HG03175 (cell line): ENCODE data around the gene ALDH16A1.

Experiments used
- ATAC-seq: cut with Tn5 transposase; IDR thresholded peaks from one replicate; pipeline ENCODE4 v1.9.1; 2021; ENCODE audit warnings: mild to moderate bottlenecking, moderate library complexity; ENCODE audit not compliant: unreplicated experiment

ALDH16A1 gene

GRCh38 chr19:49487277-49488045 lies 34.4 kb downstream of the ALDH16A1 start, which contains the start of gene RPL13A:
Gene RPL13A (plus strand): TSS chr19:49487608. CDS start chr19:49487630, 22 bp downstream.
- peak; percentile 88 for ATAC-seq

DNA sequence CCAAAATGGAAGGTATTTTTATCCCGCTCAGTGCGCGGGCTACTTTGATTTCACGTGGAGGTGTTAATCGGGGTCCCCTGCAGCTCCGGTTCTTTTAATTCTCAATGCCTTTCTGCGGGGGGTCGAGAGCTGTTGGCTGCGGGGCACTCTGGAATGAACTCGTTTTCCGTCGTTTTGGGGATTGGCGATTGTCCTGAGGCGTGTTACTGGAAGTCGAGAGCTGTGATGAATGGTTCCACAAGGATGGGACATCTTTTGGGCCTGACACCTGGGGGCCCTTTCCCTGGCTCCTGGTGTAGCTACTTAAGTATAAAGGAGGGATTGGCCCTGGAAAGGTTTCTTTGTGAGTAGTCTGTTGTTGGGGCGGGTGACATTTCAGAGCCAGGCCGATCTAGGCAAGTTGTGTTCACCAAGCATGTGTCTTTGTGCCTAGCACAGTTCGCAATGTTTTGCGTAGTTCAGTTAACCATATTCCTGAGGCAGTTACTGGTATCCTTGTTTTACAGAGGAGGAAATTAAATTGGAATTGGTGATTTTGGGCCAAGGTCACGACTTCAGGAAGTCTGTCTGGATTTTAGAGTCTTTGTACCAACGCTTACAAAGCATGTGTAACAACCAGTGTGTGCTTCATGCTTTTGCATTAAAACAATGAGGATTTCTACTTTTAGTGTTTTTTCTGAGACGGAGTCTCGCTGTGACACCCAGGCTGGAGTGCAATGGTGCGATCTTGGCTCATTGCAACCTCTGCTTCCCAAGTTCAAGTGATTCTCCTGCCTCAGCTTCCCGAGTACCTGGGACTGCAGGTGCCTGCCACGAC lies 35.2 kb downstream of the ALDH16A1 start:
- ATAC-seq = no peak

DNA sequence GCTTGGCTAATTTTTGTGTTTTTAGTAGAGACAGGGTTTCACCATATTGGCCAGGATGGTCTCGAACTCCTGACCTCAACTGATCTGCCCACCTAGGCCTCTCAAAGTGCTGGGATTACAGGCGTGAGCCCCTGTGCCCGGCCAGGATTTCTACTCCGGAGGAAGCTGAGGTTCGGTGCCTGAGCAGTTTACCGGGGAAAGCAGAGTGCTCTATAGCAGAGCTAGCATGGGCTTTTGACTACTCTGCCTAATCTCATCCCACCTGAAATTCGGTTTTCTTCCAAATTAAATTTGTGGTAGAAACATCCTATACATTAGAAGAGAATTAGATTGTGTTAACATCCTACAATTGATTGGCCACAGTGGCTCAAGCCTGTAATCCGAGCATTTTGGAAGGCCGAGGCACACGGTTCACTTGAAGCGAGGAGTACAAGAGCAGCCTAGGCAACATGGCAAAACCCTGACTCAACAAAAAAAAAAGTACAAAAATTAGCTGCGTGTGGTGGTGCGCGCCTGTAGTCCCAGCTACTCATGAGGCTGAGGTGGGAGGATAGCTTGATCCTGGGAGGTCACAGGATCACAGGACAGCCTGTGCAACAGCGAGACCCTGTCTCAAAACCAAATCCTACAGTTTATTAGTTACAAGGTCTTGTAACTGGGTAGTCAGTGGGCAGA lies 36.0 kb downstream of the ALDH16A1 start:
- no peak for ATAC-seq

DNA sequence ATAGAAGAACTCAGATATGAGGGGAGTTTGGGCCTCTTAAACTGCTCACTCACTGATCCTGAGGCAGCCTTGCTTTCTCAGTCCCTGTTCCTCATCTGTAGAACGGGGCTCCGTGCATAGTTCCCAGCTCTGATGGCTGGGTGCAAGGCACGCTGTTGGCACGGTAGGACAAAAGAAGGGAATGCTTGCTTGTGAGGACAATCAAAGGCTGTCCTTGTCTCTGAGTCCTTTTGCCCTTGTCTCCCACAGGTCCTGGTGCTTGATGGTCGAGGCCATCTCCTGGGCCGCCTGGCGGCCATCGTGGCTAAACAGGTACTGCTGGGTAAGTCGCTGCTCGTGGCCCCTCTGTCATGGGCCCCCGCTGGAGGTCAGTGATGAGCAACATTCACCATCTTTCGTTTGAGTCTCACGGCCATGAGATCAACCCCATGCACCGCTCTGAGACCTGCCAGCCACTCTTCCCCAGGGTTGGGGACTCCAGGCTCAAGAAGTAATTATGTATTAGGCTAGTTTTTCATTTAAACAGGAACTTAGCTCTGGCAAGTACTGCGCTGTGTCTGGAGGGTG lies 36.7 kb downstream of the ALDH16A1 start:
- no peak for ATAC-seq

GRCh38 chr19:49490287-49491029 lies 37.4 kb downstream of the ALDH16A1 start:
- ATAC-seq = no peak

GRCh38 chr19:49491030-49491803 lies 38.2 kb downstream of the ALDH16A1 start:
- no peak for ATAC-seq

GRCh38 chr19:49491804-49492572 lies 39.0 kb downstream of the ALDH16A1 start:
- ATAC-seq = no peak

DNA sequence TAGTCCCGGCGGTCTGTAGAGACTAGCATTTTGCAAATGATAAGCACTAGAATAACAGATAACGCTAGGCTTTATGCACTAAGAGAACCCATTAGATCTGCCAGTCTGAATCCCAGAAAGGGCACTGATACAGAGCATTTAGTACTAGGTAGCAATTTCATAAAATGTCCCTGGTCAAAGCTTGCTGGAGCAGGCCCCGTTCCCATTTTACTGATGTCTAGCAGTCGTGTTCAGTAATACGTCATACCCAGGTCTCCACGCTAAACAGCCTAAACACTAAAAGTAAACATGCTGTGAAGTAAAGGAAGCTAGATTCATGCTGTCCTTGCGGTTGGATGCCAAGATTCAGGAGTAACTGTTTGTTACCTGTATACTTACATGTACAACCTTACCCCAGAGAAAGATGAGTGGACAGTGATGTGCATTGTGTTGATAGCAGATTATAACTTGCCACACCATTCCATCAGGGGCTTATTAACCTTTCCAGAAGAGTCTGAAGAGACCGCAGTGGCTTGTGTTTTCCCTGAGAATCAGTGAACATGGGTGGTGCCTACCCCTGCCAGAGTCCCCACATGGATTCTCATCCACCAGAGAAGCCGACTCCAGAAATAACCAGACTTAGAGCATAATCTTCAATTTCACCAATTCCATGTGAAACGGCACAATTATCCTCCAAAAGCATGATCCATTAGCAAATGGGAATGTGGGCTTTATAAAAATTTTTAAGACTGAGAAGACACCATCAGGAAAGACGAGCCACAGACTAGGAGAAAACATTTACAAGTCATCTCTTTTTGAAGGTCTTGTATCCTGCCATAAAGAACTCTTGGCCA lies 39.8 kb downstream of the ALDH16A1 start:
- no peak for ATAC-seq

GRCh38 chr19:49496574-49497008 lies 43.6 kb downstream of the ALDH16A1 start:
- ATAC-seq = no peak

GRCh38 chr19:49497047-49497788 lies 44.2 kb downstream of the ALDH16A1 start:
- ATAC-seq = no peak

DNA sequence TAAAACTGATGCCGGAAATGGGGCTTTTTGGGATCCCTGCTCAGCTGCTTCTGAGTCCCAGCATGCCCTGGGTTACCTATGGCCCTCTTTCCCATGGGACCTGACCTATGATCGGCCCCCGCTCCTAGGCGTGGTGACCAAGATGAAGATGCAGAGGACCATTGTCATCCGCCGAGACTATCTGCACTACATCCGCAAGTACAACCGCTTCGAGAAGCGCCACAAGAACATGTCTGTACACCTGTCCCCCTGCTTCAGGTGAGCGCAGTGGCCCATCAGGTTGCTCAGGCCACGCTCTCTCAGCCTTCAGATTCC lies 44.7 kb downstream of the ALDH16A1 start:
- ATAC-seq = no peak

GRCh38 chr19:49498475-49498874 lies 45.5 kb downstream of the ALDH16A1 start:
- no peak for ATAC-seq

DNA sequence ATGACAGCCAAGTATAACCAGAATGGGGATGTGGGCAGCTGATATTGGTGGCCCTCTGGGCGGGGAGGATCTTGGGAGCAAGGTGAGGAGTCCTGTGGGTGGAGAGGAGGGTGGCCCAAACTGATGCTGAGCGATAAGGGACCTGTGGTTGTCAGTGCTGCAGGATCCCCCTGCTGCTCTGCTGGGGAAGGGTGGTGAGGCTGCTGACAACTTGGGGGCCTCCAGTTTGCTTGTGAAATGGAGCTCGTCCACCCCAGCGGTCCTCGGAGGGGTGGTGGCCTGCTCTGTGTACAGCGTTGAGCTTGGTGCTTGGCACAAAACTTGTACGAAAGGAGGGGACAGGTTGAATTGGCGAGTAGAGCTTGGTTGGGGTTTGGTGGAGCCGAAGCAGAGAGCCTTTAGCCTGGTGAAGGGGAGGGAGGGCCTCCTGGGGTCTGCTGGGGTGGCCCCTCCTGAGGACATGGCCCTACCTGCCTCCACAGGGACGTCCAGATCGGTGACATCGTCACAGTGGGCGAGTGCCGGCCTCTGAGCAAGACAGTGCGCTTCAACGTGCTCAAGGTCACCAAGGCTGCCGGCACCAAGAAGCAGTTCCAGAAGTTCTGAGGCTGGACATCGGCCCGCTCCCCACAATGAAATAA lies 46.1 kb downstream of the ALDH16A1 start:
- ATAC-seq = no peak

DNA sequence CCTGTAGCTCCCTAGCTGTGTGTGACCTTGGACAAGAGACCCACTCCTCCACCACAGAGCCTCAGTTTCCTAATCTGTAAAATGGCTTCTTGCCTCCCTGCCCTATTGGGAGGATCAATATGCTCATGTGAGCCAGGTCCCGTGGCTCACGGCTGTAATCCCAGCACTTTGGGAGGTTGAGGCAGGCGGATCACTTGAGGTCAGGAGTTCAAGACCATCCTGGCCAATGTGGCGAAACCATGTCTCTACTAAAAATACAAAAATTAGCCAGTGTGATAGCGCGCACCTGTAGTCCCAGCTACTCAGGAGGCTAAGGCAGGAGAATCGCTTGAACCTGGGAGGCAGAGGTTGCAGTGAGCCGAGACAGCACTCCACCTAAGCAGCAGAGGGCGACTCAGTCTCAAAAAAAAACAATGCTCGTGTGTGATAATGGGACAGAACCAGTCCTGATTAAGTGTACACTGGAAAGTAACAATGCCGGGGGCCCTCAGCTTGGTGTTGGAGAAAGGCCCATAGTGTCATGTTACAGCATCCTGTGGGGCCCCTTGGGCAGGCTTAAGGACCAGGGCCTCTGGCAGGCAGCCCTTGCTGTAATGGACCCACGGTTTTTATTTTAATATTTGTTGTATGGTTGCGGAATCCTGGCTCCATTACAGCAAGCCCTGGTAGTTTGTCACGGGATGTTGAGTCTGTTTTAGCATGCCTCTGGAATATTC lies 50.0 kb downstream of the ALDH16A1 start:
- no peak for ATAC-seq

DNA sequence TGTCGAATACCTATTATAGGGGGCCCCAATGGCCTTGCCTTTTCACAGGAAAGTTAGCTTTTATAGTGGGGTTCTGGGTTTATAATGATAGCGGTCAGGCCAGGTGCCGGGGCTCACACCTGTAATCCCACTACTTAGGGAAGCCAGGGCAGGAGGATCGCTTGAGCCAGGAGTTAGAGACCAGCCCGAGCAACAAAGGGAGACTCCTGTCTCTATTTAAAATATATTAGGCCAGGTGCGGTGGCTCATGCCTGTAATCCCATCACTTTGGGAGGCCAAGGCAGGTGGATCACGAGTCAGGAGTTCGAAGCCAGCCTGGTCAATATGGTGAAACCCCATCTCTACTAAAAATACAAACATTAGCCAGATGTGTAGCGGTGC lies 50.5 kb downstream of the ALDH16A1 start:
- no peak for ATAC-seq

DNA sequence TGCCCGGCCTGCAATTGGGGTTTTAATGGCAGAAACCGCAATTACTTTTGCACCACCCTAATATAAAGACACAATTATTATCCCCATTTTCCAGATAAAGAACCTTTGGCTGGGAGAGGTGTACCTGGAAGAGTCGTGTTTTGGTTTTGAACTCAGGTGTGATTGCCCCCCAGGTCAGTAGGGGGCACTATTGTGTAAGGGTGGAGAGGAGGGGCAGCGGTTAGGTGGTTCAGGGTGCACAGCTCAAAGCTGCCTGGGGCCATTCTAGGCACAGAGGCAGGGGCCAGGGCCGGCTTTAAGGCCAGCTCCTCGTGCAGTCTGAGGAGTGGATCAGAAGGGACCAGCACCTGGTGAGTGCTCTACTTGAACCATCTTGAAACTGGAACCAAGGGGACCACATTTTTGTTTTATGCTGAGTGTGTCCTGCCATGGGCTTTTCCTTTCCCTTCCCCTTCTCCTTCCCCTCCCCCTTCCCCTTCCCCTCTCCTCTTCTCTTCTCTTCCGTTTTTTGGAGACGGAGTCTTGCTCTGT lies 53.6 kb downstream of the ALDH16A1 start:
- ATAC-seq = no peak
